BLaER1 treated with 17β-estradiol and CSF1 and Interleukin-3, amounts not matched to agents 10 nM and 100 nM (cell line): ENCODE measurements around the gene IMMP2L.

Experiments
- H3K27ac ChIP-seq, 11 experiments: shearing (Covaris generic); formaldehyde crosslinking; 2 replicates each; pipeline ENCODE4 v1.8.1; 2022
- H3K27me3 ChIP-seq, 11 experiments: shearing (Covaris generic); formaldehyde crosslinking; 2 replicates each; pipeline ENCODE4 v1.8.1; 2022
- H3K36me3 ChIP-seq, 11 experiments: shearing (Covaris generic); formaldehyde crosslinking; 2 replicates each; pipeline ENCODE4 v1.8.1; 2022
- H3K4me1 ChIP-seq, 10 experiments: shearing (Covaris generic); formaldehyde crosslinking; 2 replicates each; pipeline ENCODE4 v1.8.1; 2022
- H3K4me2 ChIP-seq, 11 experiments: shearing (Covaris generic); formaldehyde crosslinking; 2 replicates each; pipeline ENCODE4 v1.8.1; 2022
- H3K4me3 ChIP-seq, 10 experiments: shearing (Covaris generic); formaldehyde crosslinking; 2 replicates each; pipeline ENCODE4 v1.8.1; 2022
- H3K9ac ChIP-seq, 11 experiments: shearing (Covaris generic); formaldehyde crosslinking; 2 replicates each; pipeline ENCODE4 v1.8.1; 2022
- H3K9me3 ChIP-seq, 11 experiments: shearing (Covaris generic); formaldehyde crosslinking; replicated peaks in 1 of 11; 2 replicates each; pipeline ENCODE4 v1.8.1; 2022
- H4K20me1 ChIP-seq, 11 experiments: shearing (Covaris generic); formaldehyde crosslinking; 2 replicates each; pipeline ENCODE4 v1.8.1; 2022
- Cebpa-rat ChIP-seq, 11 experiments: shearing (Covaris generic); IDR thresholded peaks; 2 replicates each; pipeline ENCODE4 v1.8.1; 2022

Gene IMMP2L

DNA sequence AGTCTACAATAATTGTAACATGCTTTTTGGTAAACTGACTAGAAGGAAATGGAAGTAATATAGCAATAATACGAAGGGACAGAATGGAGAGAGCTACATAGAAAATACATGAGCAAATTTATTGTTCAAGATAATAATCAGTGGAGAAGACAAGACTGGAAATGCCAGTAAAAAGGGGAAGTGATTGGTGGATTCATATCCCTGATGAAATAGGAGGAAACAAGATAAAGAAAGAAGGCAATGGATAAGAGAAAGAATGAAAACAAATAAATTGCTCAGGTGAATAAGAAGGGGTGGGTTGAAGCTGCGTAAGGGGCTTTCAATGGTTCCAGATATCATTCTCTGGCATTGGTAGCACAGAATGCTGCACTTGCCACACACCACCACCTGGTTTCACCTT is 335.5 kb downstream of the IMMP2L start:
- H3K36me3 ChIP-seq, result no peaks in the 10 kb centered on the region
- H3K27me3 ChIP-seq, result no peaks in the 10 kb centered on the region
- no peak overlapping the region for H3K4me2 ChIP-seq
- H4K20me1 ChIP-seq, result no peaks in the 10 kb centered on the region
- no peaks in the 10 kb centered on the region for H3K9me3 ChIP-seq
- H3K4me1 ChIP-seq, result peaks cover 0 to 10% (median 0%) of the 10 kb centered on the region in 10 experiments; a peak in 1 of 20 replicates
- TF ChIP-seq Cebpa-rat (IDR thresholded peaks at IDR 0.05), result no peak
- H3K27ac ChIP-seq, result no peak overlapping the region
- no peak overlapping the region for H3K9ac ChIP-seq
- no peak overlapping the region for H3K4me3 ChIP-seq

DNA sequence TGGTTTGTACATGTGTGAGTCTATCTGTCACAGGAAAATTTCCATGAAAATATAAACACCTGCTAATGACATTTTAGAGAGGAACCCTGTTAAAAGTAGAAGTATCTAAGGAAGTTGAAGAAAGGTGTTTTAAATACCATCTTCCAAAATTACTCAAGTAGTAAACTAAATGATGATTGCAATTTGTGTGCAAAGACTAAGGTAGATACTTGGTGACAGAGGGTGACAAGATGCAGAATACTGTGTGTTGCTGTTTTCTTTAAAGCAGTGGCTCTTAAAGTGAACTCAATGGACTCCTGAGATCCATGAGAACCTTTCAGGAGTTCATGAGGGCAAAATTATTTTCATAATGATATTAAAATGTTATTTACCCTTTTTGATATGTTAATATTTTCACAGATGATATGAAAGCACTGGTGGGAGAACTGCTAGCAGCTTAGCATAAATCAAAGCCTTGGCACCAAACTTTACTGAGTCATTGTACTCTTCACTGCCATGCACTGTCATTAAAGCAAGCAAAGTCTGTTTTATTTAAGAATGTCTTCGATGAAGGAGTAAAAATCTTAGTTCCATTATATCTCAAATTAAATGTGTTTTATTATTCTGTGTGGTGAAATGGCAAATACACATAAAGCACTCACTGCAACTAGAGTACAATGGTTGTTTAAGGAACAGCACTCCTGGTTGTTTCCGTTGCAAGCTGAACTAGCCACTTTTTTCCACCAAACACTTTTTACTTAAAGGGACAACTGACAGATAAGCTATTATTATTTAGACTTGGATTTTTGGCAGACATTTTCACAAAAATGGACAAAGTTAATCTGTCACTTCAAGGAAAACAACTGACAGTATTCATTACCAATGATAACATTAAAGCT is 337.7 kb downstream of the IMMP2L start:
- no peaks in the 10 kb centered on the region for H3K4me1 ChIP-seq
- TF ChIP-seq Cebpa-rat (IDR thresholded peaks at IDR 0.05), result no peak
- no peaks in the 10 kb centered on the region for H3K36me3 ChIP-seq
- H3K27ac ChIP-seq, result no peak overlapping the region
- H4K20me1 ChIP-seq, result no peaks in the 10 kb centered on the region
- no peak overlapping the region for H3K4me2 ChIP-seq
- H3K9me3 ChIP-seq, result no peaks in the 10 kb centered on the region
- no peak overlapping the region for H3K4me3 ChIP-seq
- no peak overlapping the region for H3K9ac ChIP-seq
- H3K27me3 ChIP-seq, result no peaks in the 10 kb centered on the region

DNA sequence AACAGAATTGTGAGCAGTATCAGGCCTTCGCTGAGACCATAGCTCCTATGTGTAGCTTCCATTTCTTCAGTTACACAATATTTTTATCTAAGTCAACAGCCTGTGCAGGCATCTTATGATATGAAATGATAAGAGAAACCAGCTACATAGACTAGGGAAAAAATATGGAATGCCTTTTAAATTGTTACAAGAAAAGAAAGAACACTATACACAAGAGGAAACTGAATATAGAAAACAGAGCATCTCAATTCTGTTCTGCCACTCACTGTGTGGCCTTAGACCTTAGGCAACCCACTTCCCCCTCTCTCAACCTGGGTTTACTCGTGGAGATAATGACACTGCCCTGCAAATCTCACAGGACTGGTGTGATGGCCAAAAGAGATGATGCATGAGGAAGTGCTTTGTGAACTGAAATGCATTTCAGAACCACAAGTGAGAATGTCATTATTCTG is 338.5 kb downstream of the IMMP2L start:
- Histone ChIP-seq H3K4me3 (no peak overlapping the region), H3K9ac (no peak overlapping the region), H3K9me3 (no peaks in the 10 kb centered on the region), H3K27me3 (no peaks in the 10 kb centered on the region), H3K36me3 (no peaks in the 10 kb centered on the region), H3K27ac (no peak overlapping the region), H4K20me1 (no peaks in the 10 kb centered on the region), H3K4me1 (no peaks in the 10 kb centered on the region), H3K4me2 (no peak overlapping the region)
- TF ChIP-seq Cebpa-rat (IDR thresholded peaks at IDR 0.05), result no peak

DNA sequence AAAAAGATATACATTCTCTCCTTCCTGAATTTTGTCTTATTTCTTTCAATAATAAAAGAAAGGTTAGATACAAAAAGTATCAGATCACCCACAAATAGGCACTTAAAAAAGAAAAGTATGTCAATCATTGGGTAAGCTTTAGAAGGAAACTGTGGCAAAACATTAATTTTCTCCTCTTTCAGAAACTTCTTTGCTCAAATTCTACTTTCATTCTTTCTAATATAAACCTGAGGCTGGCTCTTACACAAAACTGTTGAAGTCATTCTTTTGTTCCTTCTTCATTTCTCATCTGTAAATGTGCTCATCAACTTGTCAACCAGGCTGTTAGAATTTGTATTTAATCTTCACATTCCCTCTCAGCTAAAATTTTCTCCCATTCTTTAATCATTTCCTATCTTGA is 346.7 kb downstream of the IMMP2L start:
- no peak overlapping the region for H3K27ac ChIP-seq
- H3K4me3 ChIP-seq, result no peak overlapping the region
- peaks cover 0 to 10% (median 4%) of the 10 kb centered on the region in 11 experiments; a peak in 10 of 22 replicates for H3K9me3 ChIP-seq
- H3K27me3 ChIP-seq, result no peaks in the 10 kb centered on the region
- H4K20me1 ChIP-seq, result no peaks in the 10 kb centered on the region; a peak in 1 of 22 replicates
- H3K36me3 ChIP-seq, result peaks cover 0 to 6% (median 0%) of the 10 kb centered on the region in 11 experiments; a peak in 2 of 22 replicates
- TF ChIP-seq Cebpa-rat (IDR thresholded peaks at IDR 0.05), result no peak
- no peaks in the 10 kb centered on the region for H3K4me1 ChIP-seq
- no peak overlapping the region for H3K9ac ChIP-seq
- H3K4me2 ChIP-seq, result no peak overlapping the region

DNA sequence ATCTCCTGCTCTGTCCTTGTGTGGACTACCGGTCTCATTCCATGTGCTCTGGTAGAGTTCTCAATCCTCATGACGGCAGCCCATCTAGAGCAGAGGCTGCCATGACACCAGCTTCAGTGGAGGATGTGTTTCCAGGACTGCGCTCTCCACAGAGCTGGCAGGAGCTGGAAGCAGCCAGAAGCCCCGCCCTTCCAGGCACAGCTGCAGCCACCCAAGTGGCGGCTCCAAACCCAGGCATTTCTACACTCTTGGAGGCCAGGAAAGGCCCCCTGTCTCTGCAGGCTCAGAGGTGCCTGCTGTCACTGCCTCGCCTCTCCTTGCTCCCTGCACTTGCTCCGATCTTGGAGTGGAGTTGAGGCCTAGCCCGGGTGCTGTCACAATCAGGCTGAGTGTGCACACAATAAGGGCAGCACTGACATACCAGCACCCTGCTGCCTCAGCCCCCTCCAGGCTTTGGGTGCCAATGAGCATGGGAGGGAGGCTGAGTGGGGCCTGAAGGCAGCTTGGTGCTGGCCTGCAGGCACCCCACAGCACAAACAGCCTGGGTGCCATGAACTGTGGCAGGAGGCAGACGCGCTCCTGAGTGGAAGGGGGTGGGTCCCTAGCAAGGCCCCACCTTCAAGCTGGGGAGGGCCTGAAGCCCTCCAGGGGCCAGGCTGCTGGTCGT is 349.3 kb downstream of the IMMP2L start:
- no peaks in the 10 kb centered on the region; a peak in 1 of 22 replicates for H4K20me1 ChIP-seq

DNA sequence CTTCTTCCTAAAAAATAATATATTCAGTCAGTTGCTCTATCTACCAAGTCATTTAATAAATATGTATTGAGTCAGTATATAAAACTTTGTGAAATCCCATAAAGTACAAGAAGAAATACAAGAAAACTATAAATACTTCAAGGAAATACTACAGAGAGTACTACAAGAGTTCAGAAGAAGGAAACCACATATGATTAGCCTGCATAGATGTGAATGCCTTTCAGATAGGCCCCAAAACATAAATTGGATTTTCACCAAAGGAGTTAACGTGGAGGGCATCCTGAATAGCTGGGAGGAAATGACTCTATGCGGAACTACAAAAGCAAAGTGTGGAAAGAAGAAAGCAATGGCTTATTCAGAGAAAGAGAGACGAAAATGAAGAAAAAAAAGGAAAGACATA is 351.3 kb downstream of the IMMP2L start:
- Histone ChIP-seq H3K4me1 (no peaks in the 10 kb centered on the region), H3K27me3 (no peaks in the 10 kb centered on the region), H3K4me2 (no peak overlapping the region), H4K20me1 (no peaks in the 10 kb centered on the region; a peak in 1 of 22 replicates), H3K36me3 (peaks cover 0 to 6% (median 0%) of the 10 kb centered on the region in 11 experiments; a peak in 2 of 22 replicates), H3K27ac (no peak overlapping the region), H3K9me3 (peaks cover 0 to 10% (median 4%) of the 10 kb centered on the region in 11 experiments; a peak in 10 of 22 replicates), H3K4me3 (no peak overlapping the region), H3K9ac (no peak overlapping the region)
- TF ChIP-seq Cebpa-rat (IDR thresholded peaks at IDR 0.05), result no peak

More for the DNA sequence above, 349.3 kb downstream of the IMMP2L start:
- H3K9me3 ChIP-seq, result peaks cover 0 to 10% (median 4%) of the 10 kb centered on the region in 11 experiments; a peak in 10 of 22 replicates
- TF ChIP-seq Cebpa-rat (IDR thresholded peaks at IDR 0.05), result no peak
- H3K27me3 ChIP-seq, result no peaks in the 10 kb centered on the region
- H3K9ac ChIP-seq, result no peak overlapping the region
- H3K4me3 ChIP-seq, result no peak overlapping the region
- no peak overlapping the region for H3K4me2 ChIP-seq
- H3K36me3 ChIP-seq, result peaks cover 0 to 6% (median 0%) of the 10 kb centered on the region in 11 experiments; a peak in 2 of 22 replicates
- H3K4me1 ChIP-seq, result no peaks in the 10 kb centered on the region
- no peak overlapping the region for H3K27ac ChIP-seq

DNA sequence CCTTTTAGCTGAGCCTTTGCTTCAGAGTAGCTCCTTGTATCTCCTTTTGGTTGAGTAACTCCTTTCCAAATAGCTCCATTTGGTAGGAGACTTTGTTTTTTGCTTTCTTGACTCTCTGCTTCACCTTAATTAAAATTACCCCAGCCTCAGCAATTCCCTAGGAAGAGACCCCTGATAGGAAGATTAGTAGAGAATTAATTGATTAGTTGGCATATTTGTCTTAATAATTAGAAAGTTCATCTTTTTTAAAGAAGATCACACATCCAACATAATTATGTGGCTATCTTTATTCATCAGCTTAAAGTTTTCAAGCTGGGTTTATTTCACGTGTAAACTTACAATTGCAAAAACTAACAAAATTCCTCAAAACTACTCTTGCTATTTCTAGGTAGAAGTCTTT is 352.2 kb downstream of the IMMP2L start:
- no peak overlapping the region for H3K27ac ChIP-seq
- H3K4me3 ChIP-seq, result no peak overlapping the region
- H3K9me3 ChIP-seq, result peaks cover 0 to 10% (median 4%) of the 10 kb centered on the region in 11 experiments; a peak in 10 of 22 replicates
- no peak for TF ChIP-seq Cebpa-rat (IDR thresholded peaks at IDR 0.05)
- H3K27me3 ChIP-seq, result no peaks in the 10 kb centered on the region
- H3K9ac ChIP-seq, result no peak overlapping the region
- no peak overlapping the region for H3K4me2 ChIP-seq
- no peaks in the 10 kb centered on the region for H3K4me1 ChIP-seq
- no peaks in the 10 kb centered on the region; a peak in 1 of 22 replicates for H4K20me1 ChIP-seq
- peaks cover 0 to 6% (median 0%) of the 10 kb centered on the region in 11 experiments; a peak in 2 of 22 replicates for H3K36me3 ChIP-seq

DNA sequence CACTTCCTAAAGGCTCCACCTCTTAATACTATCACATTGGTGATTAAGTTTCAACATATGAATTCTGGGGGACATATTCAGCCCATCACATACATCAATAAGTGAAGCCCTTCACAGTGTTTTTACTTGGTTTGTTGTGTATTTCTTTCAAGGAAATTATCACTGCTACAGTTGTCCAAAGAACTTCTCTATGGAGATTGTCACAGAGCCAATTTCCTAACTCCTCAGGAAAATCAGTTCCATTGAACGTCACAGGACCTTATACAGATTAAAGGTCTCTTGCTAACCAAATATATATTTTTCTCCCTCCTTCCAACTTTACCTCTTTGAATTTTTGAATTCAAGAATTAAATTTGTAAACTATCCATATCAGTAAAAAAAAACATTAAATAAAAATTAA is 357.0 kb downstream of the IMMP2L start:
- H3K36me3 ChIP-seq, result no peaks in the 10 kb centered on the region
- H3K9me3 ChIP-seq, result 0 out of 22 replicates have a peak, but pooled peaks cover 0 to 3% (median 0%) of the 10 kb centered on the region in 11 experiments
- no peak for TF ChIP-seq Cebpa-rat (IDR thresholded peaks at IDR 0.05)
- no peaks in the 10 kb centered on the region for H3K27me3 ChIP-seq
- H3K4me2 ChIP-seq, result no peak overlapping the region
- H3K4me1 ChIP-seq, result no peaks in the 10 kb centered on the region
- no peaks in the 10 kb centered on the region for H4K20me1 ChIP-seq
- no peak overlapping the region for H3K4me3 ChIP-seq
- H3K9ac ChIP-seq, result no peak overlapping the region
- H3K27ac ChIP-seq, result no peak overlapping the region

DNA sequence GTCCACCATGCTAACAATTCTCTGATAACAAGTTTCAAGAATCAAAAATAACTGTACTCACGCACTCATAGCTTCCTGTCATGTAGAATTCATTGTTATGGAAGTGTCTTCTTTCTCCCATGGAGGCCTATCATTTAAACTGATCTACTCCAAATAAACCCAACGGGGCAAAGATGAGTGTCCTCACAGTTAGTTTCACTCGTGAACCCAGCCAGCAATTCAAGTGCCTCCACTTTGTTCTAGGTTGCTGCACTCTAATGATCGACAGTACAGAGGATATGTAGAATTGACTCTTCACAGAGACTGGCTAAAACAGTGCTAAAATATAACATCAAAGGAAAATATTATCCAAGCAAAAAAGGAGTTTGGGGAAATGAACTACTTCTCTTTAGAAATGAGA is 360.0 kb downstream of the IMMP2L start:
- no peak for TF ChIP-seq Cebpa-rat (IDR thresholded peaks at IDR 0.05)
- no peaks in the 10 kb centered on the region for H3K27me3 ChIP-seq
- peaks cover 0 to 10% (median 0%) of the 10 kb centered on the region in 10 experiments; a peak in 3 of 20 replicates for H3K4me1 ChIP-seq
- H3K9ac ChIP-seq, result no peak overlapping the region
- H3K27ac ChIP-seq, result no peak overlapping the region
- H3K4me3 ChIP-seq, result no peak overlapping the region
- H3K4me2 ChIP-seq, result no peak overlapping the region
- 0 out of 22 replicates have a peak, but pooled peaks cover 0 to 3% (median 0%) of the 10 kb centered on the region in 11 experiments for H3K9me3 ChIP-seq
- H3K36me3 ChIP-seq, result no peaks in the 10 kb centered on the region
- H4K20me1 ChIP-seq, result no peaks in the 10 kb centered on the region
